GM12874 (cell line): ENCODE results near the gene LRRC56.

Source experiments
- TF ChIP-seq, protein P1 (sequence below): IDR thresholded peaks from 2 replicates; pipeline ENCODE4 v1.5.1; 2011; ENCODE audit warnings: low read depth, mild to moderate bottlenecking, control low read depth, low read length, moderate library complexity; ENCODE audit not compliant: insufficient read depth

Gene LRRC56

DNA sequence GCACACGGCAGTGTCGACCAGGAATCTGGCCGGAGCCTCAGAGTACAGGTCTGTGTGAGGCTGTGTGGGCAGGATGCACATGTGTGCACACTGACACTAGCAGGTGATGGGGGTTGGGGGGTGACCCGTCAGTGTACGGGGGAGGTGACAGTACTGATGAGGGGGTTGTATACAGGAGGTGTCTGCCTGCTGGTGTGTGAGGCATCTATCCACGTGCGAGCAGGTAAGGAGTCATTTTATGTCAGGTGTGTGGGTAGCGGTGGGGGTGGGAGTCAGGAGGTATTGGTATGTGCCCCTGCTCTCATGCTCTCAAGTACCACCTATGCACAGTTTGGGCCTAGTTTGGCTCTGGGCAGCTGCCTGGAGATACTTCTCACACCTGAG lies 34.5 kb downstream of the LRRC56 start:
- TF ChIP-seq, protein P1, sequence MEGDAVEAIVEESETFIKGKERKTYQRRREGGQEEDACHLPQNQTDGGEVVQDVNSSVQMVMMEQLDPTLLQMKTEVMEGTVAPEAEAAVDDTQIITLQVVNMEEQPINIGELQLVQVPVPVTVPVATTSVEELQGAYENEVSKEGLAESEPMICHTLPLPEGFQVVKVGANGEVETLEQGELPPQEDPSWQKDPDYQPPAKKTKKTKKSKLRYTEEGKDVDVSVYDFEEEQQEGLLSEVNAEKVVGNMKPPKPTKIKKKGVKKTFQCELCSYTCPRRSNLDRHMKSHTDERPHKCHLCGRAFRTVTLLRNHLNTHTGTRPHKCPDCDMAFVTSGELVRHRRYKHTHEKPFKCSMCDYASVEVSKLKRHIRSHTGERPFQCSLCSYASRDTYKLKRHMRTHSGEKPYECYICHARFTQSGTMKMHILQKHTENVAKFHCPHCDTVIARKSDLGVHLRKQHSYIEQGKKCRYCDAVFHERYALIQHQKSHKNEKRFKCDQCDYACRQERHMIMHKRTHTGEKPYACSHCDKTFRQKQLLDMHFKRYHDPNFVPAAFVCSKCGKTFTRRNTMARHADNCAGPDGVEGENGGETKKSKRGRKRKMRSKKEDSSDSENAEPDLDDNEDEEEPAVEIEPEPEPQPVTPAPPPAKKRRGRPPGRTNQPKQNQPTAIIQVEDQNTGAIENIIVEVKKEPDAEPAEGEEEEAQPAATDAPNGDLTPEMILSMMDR: no peak

DNA sequence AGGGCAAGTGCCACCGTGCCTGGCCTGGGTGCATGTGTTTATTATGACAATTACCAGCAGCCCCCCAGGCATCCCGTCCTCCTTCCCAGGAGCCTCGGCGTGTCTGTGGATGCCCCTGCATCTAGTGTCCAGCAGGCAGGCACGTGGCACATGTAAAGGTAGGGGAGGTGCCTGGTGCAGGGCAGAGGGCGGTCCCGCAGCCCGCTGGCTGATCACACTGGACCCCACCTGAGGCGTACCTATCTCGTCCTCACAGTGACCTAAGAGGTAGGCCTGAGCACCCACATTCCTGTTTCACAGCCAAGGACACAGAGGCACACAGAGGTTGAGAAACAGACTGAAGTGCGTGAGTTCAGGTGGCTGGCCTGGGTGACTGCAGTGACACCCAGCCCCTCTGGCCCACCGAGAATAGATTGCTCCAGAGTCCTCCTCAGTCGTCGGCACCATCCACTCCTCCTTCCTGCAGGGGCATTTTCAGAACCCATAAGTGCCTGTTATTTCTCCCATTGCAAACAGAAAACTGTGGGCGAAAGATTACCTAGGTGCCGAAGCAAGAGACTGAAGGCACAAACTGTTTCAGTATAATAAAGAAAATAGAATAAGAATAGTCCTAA lies 35.9 kb downstream of the LRRC56 start:
- TF ChIP-seq, protein P1: no peak

DNA sequence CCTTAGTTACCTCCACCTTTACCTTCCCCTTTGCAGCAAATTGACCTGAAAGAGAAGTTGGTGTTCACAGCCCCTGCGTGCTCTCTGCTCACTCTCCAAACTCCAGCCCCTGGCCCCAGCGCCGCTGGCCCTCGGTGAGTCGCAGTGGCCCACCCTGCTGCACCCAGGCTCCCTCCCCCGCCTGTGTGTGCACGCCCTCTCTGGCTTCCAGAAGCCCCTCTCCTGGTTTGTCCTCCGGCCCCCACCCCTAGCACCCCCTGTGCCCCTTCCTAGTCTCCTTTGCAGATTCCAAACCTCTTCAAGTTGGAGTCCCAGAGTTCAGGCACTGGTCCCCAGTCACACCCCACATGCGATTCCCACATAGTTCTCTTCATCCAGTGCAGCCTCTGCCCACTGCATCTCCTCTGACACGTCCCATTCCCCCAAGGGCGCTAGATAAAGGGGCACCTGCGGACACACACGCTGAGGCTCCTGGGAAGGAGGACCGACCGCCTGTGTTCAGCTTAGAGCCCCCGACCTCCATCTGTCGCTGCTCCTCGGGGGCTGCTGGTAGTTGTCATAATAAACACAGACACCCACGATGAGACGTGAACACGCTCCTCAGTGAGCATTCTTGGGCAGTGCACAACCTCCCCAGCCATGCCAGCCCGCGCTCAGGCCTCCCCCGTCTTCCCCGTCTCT lies 37.4 kb downstream of the LRRC56 start:
- TF ChIP-seq, protein P1: no peak

DNA sequence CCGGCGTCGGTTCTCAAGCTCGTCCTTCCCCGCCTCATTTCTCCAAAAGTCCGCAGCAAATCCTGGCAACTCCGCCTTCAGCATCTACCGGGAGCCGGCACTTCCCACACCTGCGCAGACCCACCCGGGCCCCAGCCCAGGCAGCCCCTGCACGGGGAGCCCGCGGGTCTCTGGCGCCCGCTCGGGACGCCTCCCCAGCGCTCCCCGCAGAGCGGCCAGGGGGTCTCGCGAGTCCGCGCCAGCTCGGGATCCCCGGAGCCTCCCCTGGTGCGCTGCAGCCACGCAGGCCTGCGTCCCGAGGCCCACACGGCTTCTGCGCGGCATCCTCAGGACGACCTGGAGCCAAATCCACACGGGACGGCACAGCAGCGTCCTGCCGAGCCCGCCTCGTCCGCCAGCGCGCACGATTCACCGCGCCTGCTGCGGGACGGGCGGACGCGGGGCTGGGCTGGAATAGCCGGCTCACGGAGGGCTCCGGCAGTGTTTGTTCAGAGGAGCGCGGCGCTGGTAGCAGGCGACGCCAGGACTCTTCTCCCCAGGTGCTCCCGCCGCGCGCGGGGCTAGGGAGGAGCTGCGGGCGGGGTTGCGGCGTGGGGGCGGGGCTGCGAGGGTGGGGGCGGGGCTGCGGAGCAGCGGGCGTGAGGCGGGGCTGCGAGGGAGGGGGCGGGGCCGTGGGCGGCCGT lies 38.1 kb downstream of the LRRC56 start:
- TF ChIP-seq, protein P1: no peak

DNA sequence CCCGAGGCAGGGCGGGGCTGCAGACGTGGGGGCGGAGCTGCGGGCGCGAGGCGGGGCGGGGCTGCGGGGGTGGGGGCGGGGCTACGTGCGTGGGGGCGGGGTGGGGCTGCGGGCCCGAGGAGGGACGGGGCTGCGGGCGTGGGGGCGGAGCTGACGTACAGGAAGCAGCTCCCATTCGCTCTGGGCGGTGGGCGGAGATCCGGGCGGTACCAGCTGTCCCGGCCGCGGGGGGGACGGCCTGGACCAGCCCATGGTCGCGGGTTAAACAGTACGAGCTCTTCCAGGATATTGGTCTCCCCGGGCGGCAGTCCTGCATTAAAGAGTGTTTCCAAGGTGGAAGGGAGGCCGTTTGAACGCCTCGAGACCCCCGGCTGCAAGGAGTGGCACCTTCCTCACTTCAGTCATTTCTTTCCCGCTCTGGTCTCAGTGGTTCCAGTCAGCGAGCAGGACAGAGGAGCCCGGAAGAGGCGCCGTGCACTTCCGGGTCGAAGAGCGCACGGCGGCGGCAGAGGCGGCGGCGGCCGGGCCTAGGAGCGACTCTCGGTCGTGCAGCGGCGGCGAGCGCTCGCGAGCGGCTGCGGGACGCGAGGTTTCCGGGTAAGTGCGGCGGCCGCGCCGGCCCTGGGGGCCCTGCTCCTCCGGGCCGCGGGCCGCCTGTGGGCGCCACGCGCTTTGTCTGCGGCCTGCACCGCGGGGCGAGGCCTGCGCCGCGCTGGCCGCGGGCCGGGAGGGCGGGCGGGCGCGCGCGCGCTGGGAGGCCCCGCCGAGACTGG lies 38.9 kb downstream of the LRRC56 start, which contains the start of gene PHRF1:
Gene PHRF1, plus strand, starts transcription at position 475 of the 773 bp plus-strand sequence. CDS start 5,043 bp downstream, outside the sequence.
- TF ChIP-seq, protein P1: no peak

DNA sequence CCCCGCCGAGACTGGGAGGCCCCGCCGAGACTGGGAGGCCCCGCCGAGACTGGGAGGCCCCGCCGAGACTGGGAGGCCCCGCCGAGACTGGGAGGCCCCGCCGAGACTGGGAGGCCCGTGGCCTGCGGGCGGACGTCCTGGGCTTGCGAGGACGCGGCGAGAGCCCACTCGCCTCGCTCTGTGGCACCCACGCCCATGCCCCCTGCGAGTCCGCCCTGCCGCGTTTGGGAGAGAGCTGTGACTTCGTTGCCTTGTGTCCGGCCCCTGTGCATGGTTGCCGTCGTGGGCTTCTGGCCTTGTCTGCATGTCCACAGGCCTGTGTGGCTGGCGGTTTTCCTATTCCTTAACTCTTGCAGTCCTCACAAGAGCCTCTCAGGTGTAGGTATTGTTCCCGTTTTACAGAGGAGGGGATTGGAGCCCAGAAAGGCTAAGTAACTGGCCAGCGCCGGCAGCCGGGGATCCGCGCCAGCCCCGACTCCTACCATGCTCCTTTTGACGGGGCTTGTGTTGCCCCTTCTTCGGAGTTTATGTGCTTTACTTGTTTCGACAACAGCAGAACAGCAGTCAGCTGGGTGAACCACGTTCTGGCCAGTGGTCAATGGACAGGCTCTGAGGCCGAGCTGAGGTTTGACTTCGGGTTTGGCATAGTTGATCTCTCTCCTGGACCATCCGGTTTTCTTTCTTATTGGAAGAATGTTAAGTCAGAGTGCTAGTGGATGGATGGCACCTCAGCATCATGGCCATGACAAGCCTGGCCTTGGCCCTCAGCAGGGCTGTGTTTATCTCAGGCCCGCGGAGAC lies 39.7 kb downstream of the LRRC56 start:
- TF ChIP-seq, protein P1: no peak
